Urinary bladder (tissue), 4 donors: ENCODE data around the gene TENT5C. TPM values are rescaled to one million over a fixed set of nuclear protein-coding genes. Genes with fewer than 3 reads are reported as not detected.

Experiments used
- DNase-seq: peaks from one replicate; pipeline ENCODE4 v3.0.0-alpha.2; 2015; ENCODE audit errors: extremely low spot score
- H3K27ac ChIP-seq: one replicate; pipeline ENCODE4 v1.5.1; 2013; ENCODE audit warnings: low read depth, mild to moderate bottlenecking, moderate library complexity
- H3K36me3 ChIP-seq: one replicate; pipeline ENCODE4 v1.6.1; 2013; ENCODE audit warnings: mild to moderate bottlenecking, moderate library complexity; ENCODE audit not compliant: insufficient read depth
- H3K4me1 ChIP-seq: one replicate; pipeline ENCODE4 v1.6.1; 2013; ENCODE audit warnings: mild to moderate bottlenecking, moderate library complexity; ENCODE audit not compliant: insufficient read depth
- H3K4me3 ChIP-seq: one replicate; pipeline ENCODE4 v1.5.1; 2013; ENCODE audit warnings: low read depth, low read length
- WGBS: extraction: QIAGEN DNeasy Blood & Tissue Kit; methylation state at CpG from one replicate; pipeline ENCODE4 v1.1.7; 2013; 5-methylcytosine and 5-hydroxymethylcytosine counted together
- polyA plus RNA-seq: library from polyadenylated mRNA; stranded (reverse); fragments of 200-250 nt; gene quantifications from one replicate; pipeline ENCODE4 v1.2.3, GENCODE V29; 2013
- total RNA-seq: library from RNA; depleted of rRNA; stranded (reverse); fragments of >200 nt; gene quantifications from one replicate; pipeline ENCODE4 v1.2.3, GENCODE V29; 2014
- donor health status: healthy with polysubstance abuse.
- donor health status: healthy.

Gene TENT5C
- total and polyA plus RNA-seq, 2 donors: 2.3 to 15.4 TPM

DNA sequence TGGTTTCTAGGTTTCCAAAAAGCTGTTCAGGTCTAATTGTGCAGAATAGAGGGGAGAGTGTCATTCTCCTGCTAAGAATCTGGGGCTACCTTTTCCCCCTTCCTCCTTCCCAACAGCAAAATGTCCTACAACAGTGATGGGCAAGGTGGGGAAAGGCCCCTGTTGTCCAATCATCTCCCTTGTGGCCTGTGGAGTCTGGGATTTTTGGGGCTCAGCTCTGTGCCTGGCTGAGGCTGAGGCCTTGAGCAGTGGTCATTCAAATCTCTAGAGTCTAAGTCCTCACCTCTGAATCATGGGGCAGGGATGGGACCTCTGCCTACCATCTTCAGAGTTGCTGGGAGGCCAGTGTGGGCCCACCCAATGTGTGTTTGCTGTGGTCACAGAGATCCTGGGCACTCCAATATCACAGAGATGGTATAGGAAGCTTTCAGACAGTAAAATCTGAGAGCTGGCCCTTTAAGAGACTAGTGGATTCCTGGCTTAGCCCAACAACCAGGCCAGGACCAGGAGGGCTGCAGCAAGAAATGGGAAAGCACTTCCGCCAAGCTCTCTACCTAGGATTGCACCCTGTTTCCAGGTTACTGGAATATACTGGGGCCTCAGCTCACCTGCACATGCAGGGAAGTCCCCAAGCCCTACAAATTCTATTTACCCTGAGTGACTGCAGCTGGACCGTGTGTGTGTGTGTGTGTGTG, 28.5 kb upstream of the TENT5C start:
- H3K36me3 ChIP-seq: no peaks in the 10 kb centered on the region
- no peak overlapping the region for H3K27ac ChIP-seq
- DNase-seq: no peak
- no peak overlapping the region for H3K4me3 ChIP-seq
- peaks cover 1% of the 10 kb centered on the region for H3K4me1 ChIP-seq
- 83% methylated on average over 2 of the region's 2 CpGs for WGBS

- no peak overlapping the region for H3K4me3 ChIP-seq
- H3K36me3 ChIP-seq: no peaks in the 10 kb centered on the region
- H3K4me1 ChIP-seq: peaks cover under 1% of the 10 kb centered on the region
- no peak for DNase-seq
- no peak overlapping the region for H3K27ac ChIP-seq
- WGBS: 97% methylated on average over 4 of the region's 4 CpGs
Observed at GRCh38 chr1:117578466-117578865, 27.4 kb upstream of the TENT5C start.

DNA sequence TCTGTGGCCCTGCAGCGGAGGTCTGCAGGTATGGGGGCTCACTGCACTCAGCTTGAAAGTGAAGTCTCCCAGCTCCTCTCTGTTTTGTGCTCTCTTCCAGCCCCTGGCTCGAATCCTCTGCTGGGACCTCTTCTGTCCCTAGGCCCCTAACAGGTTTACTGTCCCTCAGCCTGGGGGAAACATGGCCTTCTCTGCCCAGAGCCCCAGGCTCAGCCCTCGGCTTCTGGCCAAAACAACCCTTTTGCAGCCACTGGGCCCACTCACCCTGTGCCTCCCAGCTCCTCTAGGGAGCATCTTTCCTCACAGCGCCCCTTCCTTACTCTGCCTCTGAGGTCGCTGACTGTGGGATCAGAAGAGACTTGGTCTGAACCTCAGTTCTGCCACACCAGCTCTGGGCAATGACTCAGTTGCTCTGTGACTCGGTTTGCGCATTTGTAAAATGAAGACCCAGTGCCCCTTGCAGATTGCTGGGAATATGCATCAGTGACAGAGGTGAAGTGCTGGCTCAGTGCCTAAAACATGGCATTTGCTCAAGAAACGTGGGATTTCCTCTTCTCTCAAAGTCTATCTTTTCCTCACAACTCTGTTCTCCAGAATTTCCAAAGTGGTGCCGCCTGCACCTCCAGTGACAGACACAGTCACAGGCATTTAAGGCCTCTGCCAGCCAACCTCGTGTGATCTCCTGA, 26.5 kb upstream of the TENT5C start:
- H3K27ac ChIP-seq: no peak overlapping the region
- H3K36me3 ChIP-seq: no peaks in the 10 kb centered on the region
- no peak for DNase-seq
- WGBS: 84% methylated on average over 10 of the region's 10 CpGs
- H3K4me3 ChIP-seq: no peak overlapping the region
- no peaks in the 10 kb centered on the region for H3K4me1 ChIP-seq

DNA sequence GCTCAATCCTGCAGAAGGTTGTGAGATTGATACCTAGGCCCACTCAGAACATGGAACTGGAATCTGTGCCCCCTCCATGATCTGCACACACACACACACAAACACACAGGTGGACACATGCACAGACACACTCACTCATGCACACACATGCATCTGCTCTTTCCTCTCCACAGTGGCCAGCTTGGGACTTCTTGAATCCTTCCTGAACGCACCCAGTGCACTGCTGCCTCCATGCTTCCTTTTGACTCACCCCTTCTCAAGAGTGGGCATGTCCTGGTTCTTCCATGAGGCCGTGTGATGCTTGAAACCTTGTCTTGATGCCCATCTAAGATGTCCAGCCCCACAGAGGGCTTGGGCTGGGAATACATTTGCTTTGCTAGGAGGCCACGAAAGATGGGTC, 25.4 kb upstream of the TENT5C start:
- 79% methylated on average over 3 of the region's 3 CpGs for WGBS

DNA sequence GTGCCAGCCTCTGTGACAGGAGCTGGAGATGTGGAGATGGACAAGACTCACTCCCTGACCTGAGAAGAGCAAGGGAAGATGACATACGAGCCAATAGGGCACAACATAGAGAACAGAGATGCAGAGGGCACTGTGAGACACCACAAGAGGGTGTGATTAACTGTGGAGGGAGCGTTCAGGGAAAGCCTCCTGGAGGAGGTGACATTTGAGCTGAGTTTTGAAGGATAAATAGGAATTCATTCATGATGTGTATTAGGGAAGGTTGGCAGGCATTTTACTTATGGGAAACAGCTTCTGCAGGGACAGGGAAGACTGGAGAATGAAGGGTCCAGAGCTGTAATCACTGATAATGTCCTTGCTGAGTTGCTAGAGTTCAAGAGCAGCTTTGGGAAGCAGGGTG, 25.0 kb upstream of the TENT5C start:
- 93% methylated on average over 2 of the region's 2 CpGs for WGBS

More for the DNA sequence above, 25.4 kb upstream of the TENT5C start:
- H3K36me3 ChIP-seq: no peaks in the 10 kb centered on the region
- no peak for DNase-seq
- H3K4me1 ChIP-seq: no peaks in the 10 kb centered on the region
- H3K27ac ChIP-seq: no peak overlapping the region
- no peak overlapping the region for H3K4me3 ChIP-seq

DNA sequence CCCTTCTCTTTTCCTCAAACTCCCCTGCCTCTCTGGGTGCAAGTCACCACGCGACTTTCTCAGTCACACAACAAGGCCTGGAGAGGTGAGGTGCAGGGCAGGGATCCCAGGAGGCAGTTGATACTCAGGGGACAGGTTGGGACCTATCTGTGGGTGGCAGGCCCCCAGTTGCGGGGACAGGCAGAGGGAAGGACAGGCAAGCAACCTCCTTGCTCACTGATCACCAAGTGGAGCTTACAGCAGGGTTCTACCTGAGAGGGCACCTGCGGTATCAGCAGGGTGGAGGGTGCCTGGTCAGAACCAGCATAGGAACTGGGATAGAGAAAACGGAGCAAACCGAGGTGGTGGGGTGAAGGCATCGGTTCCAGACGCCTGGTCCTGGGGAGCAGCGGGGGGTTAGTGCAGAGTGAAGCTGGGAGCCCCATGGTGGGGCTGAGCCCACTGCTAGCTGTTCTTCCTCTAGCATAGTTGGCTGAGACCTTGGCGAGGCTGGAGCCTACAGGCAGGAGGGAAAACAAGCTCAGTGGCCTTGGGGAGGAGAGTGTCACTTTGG, 24.4 kb upstream of the TENT5C start:
- Histone ChIP-seq H3K4me1 (no peaks in the 10 kb centered on the region), H3K4me3 (no peak overlapping the region), H3K36me3 (no peaks in the 10 kb centered on the region), H3K27ac (no peak overlapping the region)
- 91% methylated on average over 10 of the region's 10 CpGs for WGBS
- DNase-seq: no peak

More for the DNA sequence above, 25.0 kb upstream of the TENT5C start:
- Histone ChIP-seq H3K4me1 (no peaks in the 10 kb centered on the region), H3K36me3 (no peaks in the 10 kb centered on the region), H3K27ac (no peak overlapping the region), H3K4me3 (no peak overlapping the region)
- DNase-seq: no peak

- Histone ChIP-seq H3K4me1 (no peaks in the 10 kb centered on the region), H3K36me3 (no peaks in the 10 kb centered on the region), H3K27ac (no peak overlapping the region), H3K4me3 (no peak overlapping the region)
- WGBS: 56% methylated on average over 3 of the region's 3 CpGs
- DNase-seq: no peak
Observed at GRCh38 chr1:117582451-117582850, 23.4 kb upstream of the TENT5C start.

GRCh38 chr1:117583247-117583646, 22.6 kb upstream of the TENT5C start:
- no peaks in the 10 kb centered on the region for H3K36me3 ChIP-seq
- no peaks in the 10 kb centered on the region for H3K4me1 ChIP-seq
- DNase-seq: no peak
- H3K4me3 ChIP-seq: no peak overlapping the region
- H3K27ac ChIP-seq: no peak overlapping the region
- WGBS: 97% methylated on average over 6 of the region's 6 CpGs

DNA sequence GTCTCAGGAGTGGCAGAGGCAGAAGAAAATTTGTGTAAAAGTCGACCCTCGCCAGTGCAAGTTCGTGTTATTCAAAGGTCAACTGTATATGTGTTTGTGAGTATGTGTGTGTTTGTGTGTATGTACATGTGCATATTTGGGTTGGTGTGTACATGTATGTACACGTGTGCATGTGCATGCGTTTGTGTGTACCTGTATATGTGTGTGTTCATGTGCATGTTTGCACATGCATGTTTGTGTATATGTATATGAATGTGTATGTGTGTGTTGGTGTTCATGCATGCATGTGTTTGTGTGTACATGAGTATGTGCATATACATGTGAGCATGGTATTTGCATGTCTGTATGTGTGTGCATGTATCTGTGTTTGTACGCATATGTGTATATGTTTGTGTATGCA, 21.7 kb upstream of the TENT5C start:
- H3K36me3 ChIP-seq: no peaks in the 10 kb centered on the region
- H3K27ac ChIP-seq: no peak overlapping the region
- no peak overlapping the region for H3K4me3 ChIP-seq
- 93% methylated on average over 6 of the region's 6 CpGs for WGBS
- no peaks in the 10 kb centered on the region for H3K4me1 ChIP-seq
- DNase-seq: no peak

- no peaks in the 10 kb centered on the region for H3K4me1 ChIP-seq
- H3K36me3 ChIP-seq: no peaks in the 10 kb centered on the region
- no peak for DNase-seq
- WGBS: 91% methylated on average over 8 of the region's 8 CpGs
- no peak overlapping the region for H3K4me3 ChIP-seq
- no peak overlapping the region for H3K27ac ChIP-seq
Observed at GRCh38 chr1:117585086-117585485, 20.8 kb upstream of the TENT5C start.

- DNase-seq: no peak
- no peak overlapping the region for H3K4me3 ChIP-seq
- no peaks in the 10 kb centered on the region for H3K4me1 ChIP-seq
- H3K27ac ChIP-seq: no peak overlapping the region
- 98% methylated on average over 1 of the region's 1 CpG for WGBS
- H3K36me3 ChIP-seq: no peaks in the 10 kb centered on the region
Observed at GRCh38 chr1:117586337-117586736, 19.5 kb upstream of the TENT5C start.

GRCh38 chr1:117586747-117587498, 18.9 kb upstream of the TENT5C start:
- 78% methylated on average over 13 of the region's 13 CpGs for WGBS
- no peak for DNase-seq
- Histone ChIP-seq H3K36me3 (no peaks in the 10 kb centered on the region), H3K27ac (no peak overlapping the region), H3K4me3 (no peak overlapping the region), H3K4me1 (no peaks in the 10 kb centered on the region)

DNA sequence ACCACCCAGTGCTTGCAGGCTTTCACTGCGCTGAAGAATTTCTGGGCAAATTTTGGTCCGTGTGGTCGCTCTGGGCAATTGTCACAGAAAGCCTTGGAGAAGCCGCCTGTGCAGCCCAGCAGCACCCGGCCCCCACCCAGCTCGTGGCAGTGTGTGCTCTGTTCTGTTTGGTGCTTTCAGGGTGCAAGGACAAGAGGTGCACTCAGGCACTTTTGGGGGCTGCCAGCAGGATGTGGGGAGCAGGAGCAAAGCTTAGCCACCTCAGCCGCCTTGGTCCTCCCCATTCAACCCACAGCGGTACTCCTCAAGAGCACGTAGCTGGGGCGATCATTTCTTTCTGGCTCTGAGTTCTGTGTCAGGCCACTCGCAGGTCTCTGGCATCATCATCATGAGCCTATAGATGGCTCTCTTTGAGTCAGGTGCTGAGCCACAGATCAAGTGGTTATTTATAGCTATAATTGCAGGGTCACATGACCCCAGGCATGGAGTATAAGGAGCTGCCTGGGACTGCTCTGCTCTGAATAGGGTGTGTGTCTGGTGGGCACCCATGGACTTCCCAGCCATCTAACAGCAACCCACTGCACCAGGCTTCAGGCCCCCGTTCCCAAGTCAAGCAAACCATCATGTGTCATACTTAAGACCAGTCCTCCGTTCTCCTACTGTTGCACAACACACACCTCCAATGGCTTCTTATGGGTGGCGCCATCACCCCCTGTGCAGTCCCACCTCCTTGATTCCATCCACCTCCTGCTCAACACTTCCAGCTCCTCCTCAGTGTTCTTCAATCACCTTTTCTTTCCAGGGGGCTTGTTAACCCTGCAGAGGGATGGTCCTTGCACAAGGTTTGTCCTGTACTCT, 18.1 kb upstream of the TENT5C start:
- no peaks in the 10 kb centered on the region for H3K4me1 ChIP-seq
- H3K4me3 ChIP-seq: no peak overlapping the region
- DNase-seq: no peak
- no peak overlapping the region for H3K27ac ChIP-seq
- no peaks in the 10 kb centered on the region for H3K36me3 ChIP-seq
- WGBS: 86% methylated on average over 14 of the region's 14 CpGs
